OCI-LY3 (cell line): ENCODE measurements around the gene ZNF618.

Experiments used
- H2AFZ ChIP-seq: fragments of 200-600, 300-600 bp; shearing (Covaris generic); 2 replicates; pipeline ENCODE4 v1.6.0; 2014; ENCODE audit warnings: antibody characterized with exemption, low read depth, low read length
- H3K27ac ChIP-seq: fragments of 200-600, 300-600 bp; sonication (generic); 2 replicates; pipeline ENCODE4 v1.5.1; 2014; ENCODE audit warnings: mild to moderate bottlenecking, low read length, moderate library complexity, mixed read lengths
- H3K27me3 ChIP-seq: fragments of 200-600, 300-600 bp; sonication (generic); 2 replicates; pipeline ENCODE4 v1.6.1; 2014; ENCODE audit warnings: low read depth, low read length, mixed read lengths
- H3K36me3 ChIP-seq: fragments of 200-600, 300-600 bp; sonication (generic); replicated peaks from 2 replicates; pipeline ENCODE3; 2014; ENCODE audit warnings: low read depth, low read length, mixed read lengths
- H3K4me1 ChIP-seq: fragments of 300-600, 200-600 bp; sonication (generic); 2 replicates; pipeline ENCODE4 v1.6.1; 2014; ENCODE audit warnings: low read length, mixed read lengths
- H3K4me2 ChIP-seq: fragments of 200-600, 300-600 bp; sonication (generic); 2 replicates; pipeline ENCODE4 v1.6.1; 2014; ENCODE audit warnings: low read length, mixed read lengths
- H3K4me3 ChIP-seq: fragments of 300-600, 200-600 bp; sonication (generic); 2 replicates; pipeline ENCODE4 v1.5.1; 2014; ENCODE audit warnings: antibody characterized with exemption, mild to moderate bottlenecking, low read length, moderate library complexity
- H3K79me2 ChIP-seq: fragments of 300-600, 200-600 bp; shearing (Covaris generic); 2 replicates; pipeline ENCODE4 v1.6.1; 2014; ENCODE audit warnings: mild to moderate bottlenecking, low read length, mixed read lengths
- H3K9ac ChIP-seq: fragments of 300-600, 200-600 bp; shearing (Covaris generic); 2 replicates; pipeline ENCODE4 v1.6.0; 2014; ENCODE audit warnings: mild to moderate bottlenecking, low read length, moderate library complexity
- H3K9me3 ChIP-seq: fragments of 200-600, 300-600 bp; shearing (Covaris generic); 2 replicates; pipeline ENCODE4 v1.6.1; 2014; ENCODE audit warnings: low read length, mixed read lengths; ENCODE audit not compliant: insufficient read depth
- H4K20me1 ChIP-seq: fragments of 200-600, 300-600 bp; sonication (generic); 2 replicates; pipeline ENCODE4 v1.6.1; 2016; ENCODE audit warnings: low read length, mixed read lengths; ENCODE audit not compliant: insufficient read depth
- EZH2phosphoT487 ChIP-seq: fragments of 200-600 bp; shearing (Covaris generic); IDR thresholded peaks from 2 replicates; pipeline ENCODE4 v1.6.1; 2018; ENCODE audit warnings: antibody characterized with exemption, mixed run types, low read depth
- TF ChIP-seq, protein P1 (sequence below): fragments of 200-600, 300-600 bp; sonication (generic); IDR thresholded peaks from 2 replicates; pipeline ENCODE4 v1.5.1; 2014; ENCODE audit warnings: antibody characterized with exemption, low read length, low read depth

The ZNF618 gene

GRCh38 chr9:114086607-114087006 lies 210.5 kb downstream of the ZNF618 start:
- H3K9me3 ChIP-seq: no peaks in the 10 kb centered on the region
- H3K4me2 ChIP-seq: no peak overlapping the region
- no peak overlapping the region for H3K27ac ChIP-seq
- no peaks in the 10 kb centered on the region for H3K27me3 ChIP-seq
- no peaks in the 10 kb centered on the region for H3K4me1 ChIP-seq
- no peaks in the 10 kb centered on the region for H3K79me2 ChIP-seq
- H3K9ac ChIP-seq: no peak overlapping the region
- no peak overlapping the region for H2AFZ ChIP-seq
- no peak for TF ChIP-seq EZH2phosphoT487
- TF ChIP-seq, protein P1, sequence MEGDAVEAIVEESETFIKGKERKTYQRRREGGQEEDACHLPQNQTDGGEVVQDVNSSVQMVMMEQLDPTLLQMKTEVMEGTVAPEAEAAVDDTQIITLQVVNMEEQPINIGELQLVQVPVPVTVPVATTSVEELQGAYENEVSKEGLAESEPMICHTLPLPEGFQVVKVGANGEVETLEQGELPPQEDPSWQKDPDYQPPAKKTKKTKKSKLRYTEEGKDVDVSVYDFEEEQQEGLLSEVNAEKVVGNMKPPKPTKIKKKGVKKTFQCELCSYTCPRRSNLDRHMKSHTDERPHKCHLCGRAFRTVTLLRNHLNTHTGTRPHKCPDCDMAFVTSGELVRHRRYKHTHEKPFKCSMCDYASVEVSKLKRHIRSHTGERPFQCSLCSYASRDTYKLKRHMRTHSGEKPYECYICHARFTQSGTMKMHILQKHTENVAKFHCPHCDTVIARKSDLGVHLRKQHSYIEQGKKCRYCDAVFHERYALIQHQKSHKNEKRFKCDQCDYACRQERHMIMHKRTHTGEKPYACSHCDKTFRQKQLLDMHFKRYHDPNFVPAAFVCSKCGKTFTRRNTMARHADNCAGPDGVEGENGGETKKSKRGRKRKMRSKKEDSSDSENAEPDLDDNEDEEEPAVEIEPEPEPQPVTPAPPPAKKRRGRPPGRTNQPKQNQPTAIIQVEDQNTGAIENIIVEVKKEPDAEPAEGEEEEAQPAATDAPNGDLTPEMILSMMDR: no peak
- no peak overlapping the region for H3K4me3 ChIP-seq
- H4K20me1 ChIP-seq: no peaks in the 10 kb centered on the region
- no peaks in the 10 kb centered on the region for H3K36me3 ChIP-seq

DNA sequence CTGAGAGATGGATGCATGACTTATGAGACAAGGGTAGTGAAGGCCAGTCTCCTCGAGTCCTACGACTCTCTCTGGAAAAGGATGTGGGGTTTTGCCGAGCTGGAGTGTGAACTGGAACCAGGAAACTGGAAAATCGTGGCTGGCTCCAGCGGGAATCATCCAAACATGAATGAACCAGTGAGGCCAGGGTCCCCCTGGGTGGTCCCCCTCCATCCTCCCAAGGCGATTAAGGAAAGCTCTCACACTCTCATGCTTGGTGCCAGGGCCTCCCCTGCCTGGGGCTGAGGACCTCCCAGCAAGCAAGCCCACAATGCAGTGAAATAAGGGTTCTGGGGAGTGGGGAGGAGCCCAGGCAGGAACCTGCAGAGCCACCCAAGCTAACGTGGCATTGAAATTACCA lies 211.6 kb downstream of the ZNF618 start:
- H3K36me3 ChIP-seq: no peaks in the 10 kb centered on the region
- H3K4me1 ChIP-seq: no peaks in the 10 kb centered on the region
- no peak overlapping the region for H3K9ac ChIP-seq
- H4K20me1 ChIP-seq: no peaks in the 10 kb centered on the region
- no peak for TF ChIP-seq EZH2phosphoT487
- TF ChIP-seq, protein P1: no peak
- no peak overlapping the region for H3K4me3 ChIP-seq
- no peak overlapping the region for H2AFZ ChIP-seq
- no peak overlapping the region for H3K27ac ChIP-seq
- no peaks in the 10 kb centered on the region for H3K79me2 ChIP-seq
- H3K4me2 ChIP-seq: no peak overlapping the region
- H3K27me3 ChIP-seq: no peaks in the 10 kb centered on the region
- no peaks in the 10 kb centered on the region for H3K9me3 ChIP-seq

GRCh38 chr9:114088571-114089170 lies 212.6 kb downstream of the ZNF618 start:
- Histone ChIP-seq H3K79me2 (no peaks in the 10 kb centered on the region), H3K4me1 (no peaks in the 10 kb centered on the region), H2AFZ (no peak overlapping the region), H3K36me3 (no peaks in the 10 kb centered on the region), H3K9ac (no peak overlapping the region), H3K9me3 (no peaks in the 10 kb centered on the region), H3K4me2 (no peak overlapping the region), H3K27ac (no peak overlapping the region), H4K20me1 (no peaks in the 10 kb centered on the region), H3K27me3 (no peaks in the 10 kb centered on the region), H3K4me3 (no peak overlapping the region)
- TF ChIP-seq EZH2phosphoT487: no peak
- TF ChIP-seq, protein P1: no peak

GRCh38 chr9:114089206-114089840 lies 213.2 kb downstream of the ZNF618 start:
- Histone ChIP-seq H2AFZ (no peak overlapping the region), H3K4me2 (no peak overlapping the region), H3K9ac (no peak overlapping the region), H3K79me2 (no peaks in the 10 kb centered on the region), H4K20me1 (no peaks in the 10 kb centered on the region), H3K9me3 (no peaks in the 10 kb centered on the region), H3K4me3 (no peak overlapping the region), H3K4me1 (no peaks in the 10 kb centered on the region), H3K27me3 (no peaks in the 10 kb centered on the region), H3K36me3 (no peaks in the 10 kb centered on the region), H3K27ac (no peak overlapping the region)
- TF ChIP-seq, protein P1: no peak
- TF ChIP-seq EZH2phosphoT487: no peak
